Gastrocnemius medialis (tissue), 4 donors: ENCODE results near the gene COL23A1. TPM values are rescaled to one million over a fixed set of nuclear protein-coding genes. Genes with fewer than 3 reads are reported as not detected.

Experiments used
- ATAC-seq, 2 donors: fragments of 150-250 bp; one replicate each; pipeline ENCODE4 v1.9.1; 2016
- DNase-seq, 2 donors: peaks; one replicate each; pipeline ENCODE4 v3.0.0-alpha.2; 2019
- H3K27ac ChIP-seq, 4 donors: fragments of 200-600 bp; sonication (generic); 1 replicate in 1 of 4; 2 replicates in 3 of 4; pipeline ENCODE4 v1.5.1; 2016 to 2018; ENCODE audit warnings: mild to moderate bottlenecking in 2 of 4, moderate library complexity in 1 of 4
- H3K27me3 ChIP-seq, 3 donors: fragments of 200-600 bp; sonication (generic) in 2 of 3; 1 replicate in 1 of 3; 2 replicates in 2 of 3; pipeline versions ENCODE4 v1.5.1 to v1.6.0; 2016 to 2019; ENCODE audit warnings: mild to moderate bottlenecking in 1 of 3, moderate library complexity in 1 of 3
- H3K36me3 ChIP-seq, 2 donors: fragments of 200-600 bp; sonication (generic) in 1 of 2; one replicate each; pipeline ENCODE4 v1.5.1; 2017 to 2018
- H3K4me1 ChIP-seq, 2 donors: fragments of 200-600 bp; sonication (generic) in 1 of 2; one replicate each; pipeline ENCODE4 v1.5.1; 2016 to 2017; ENCODE audit warnings: mild to moderate bottlenecking in 2 of 2
- H3K4me3 ChIP-seq, 4 donors: fragments of 200-600 bp; sonication (generic) in 3 of 4; 1 replicate in 1 of 4; 2 replicates in 3 of 4; pipeline ENCODE4 v1.5.1; 2016 to 2019; ENCODE audit warnings: mild to moderate bottlenecking in 2 of 4
- H3K9me3 ChIP-seq, 3 donors: fragments of 200-600 bp; sonication (generic) in 2 of 3; 1 replicate in 1 of 3; 2 replicates in 2 of 3; pipeline ENCODE4 v1.5.1; 2016 to 2019
- POLR2A ChIP-seq, 2 donors: fragments of 450-650 bp; IDR thresholded peaks; one replicate each; pipeline ENCODE4 v1.6.1; 2017; ENCODE audit warnings: antibody characterized with exemption in 2 of 2, mild to moderate bottlenecking in 2 of 2, moderate library complexity in 2 of 2
- in situ Hi-C, 4 donors: fragments of 200-750 bp; cut with MboI; loops; one replicate each; pipeline versions ENCODE4 v1.15.0 to v1.8.0; 2017; ENCODE audit warnings: low sequenced_read_pairs in 4 of 4
- intact Hi-C: fragments of 100-400 bp; cut with DNase I; formaldehyde crosslinking; loops from one replicate; pipeline ENCODE4 v1.15.1; 2023; ENCODE audit warnings: low total_unique reads
- total RNA-seq, 4 donors: library from RNA; depleted of rRNA; stranded (reverse); fragments of >200 nt; gene quantifications; one replicate each; pipeline versions ENCODE4 v1.1.0 to v1.2.3, GENCODE V29; 2016
- TF ChIP-seq, protein P1 (sequence below), 5 experiments: fragments of 450-650 bp in 3 of 5; fragments of 200-600 bp in 2 of 5; sonication (generic) in 2 of 5; IDR thresholded peaks in 4 of 5; conservative IDR thresholded peaks in 1 of 5; 1 replicate in 4 of 5; 2 replicates in 1 of 5; pipeline ENCODE4 v1.5.1; 2016 to 2019; ENCODE audit warnings: antibody characterized with exemption in 5 of 5, mild to moderate bottlenecking in 3 of 5, moderate library complexity in 3 of 5

Gene COL23A1
- total RNA-seq, 4 donors from 2014 or later = 0.62 to 1.1 (median 0.97) TPM; not detected in 1

DNA sequence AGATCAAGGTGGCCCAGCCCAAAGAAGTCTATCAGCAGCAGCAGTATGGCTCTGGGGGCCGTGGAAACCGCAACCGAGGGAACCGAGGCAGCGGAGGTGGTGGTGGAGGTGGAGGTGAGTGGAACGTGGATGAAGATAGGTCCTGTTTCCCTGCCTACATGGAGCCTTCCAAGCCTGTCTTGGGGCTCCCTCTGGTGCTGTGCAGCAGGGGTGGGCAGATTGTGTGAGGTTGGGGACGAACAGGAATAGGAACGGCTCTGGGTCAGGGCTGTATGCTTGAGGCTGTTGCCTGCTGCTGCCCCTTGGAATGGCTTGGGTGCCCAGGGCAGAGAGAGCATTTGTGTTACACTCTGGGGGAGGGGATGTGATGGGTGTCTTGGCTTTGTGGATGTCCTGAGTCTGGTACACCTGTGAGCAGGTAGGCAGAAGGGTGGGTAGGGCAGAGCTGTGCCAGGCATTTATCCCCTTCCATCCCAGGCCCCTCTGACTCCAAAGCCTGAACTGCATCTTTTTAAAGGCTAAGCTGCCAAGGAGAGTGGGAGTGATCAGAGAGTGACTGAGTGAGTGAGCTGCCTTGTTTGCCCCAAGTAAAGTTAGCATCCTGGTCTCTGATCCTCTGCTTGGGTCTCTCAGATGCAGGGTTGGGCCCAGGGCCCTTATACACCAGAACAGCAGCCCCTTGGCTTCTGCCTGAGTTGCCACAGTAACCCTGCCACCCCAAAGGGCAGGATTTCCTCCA, 380.7 kb downstream of the COL23A1 start:
- H3K4me3 ChIP-seq = no peak overlapping the region
- DNase-seq = peak in 1 of 2 donors; percentile 8
- in situ Hi-C loops = no loop called here
- no peak for ATAC-seq
- H3K4me1 ChIP-seq = peaks cover 36 to 43% of the 10 kb centered on the region in 2 donors
- H3K27me3 ChIP-seq = no peaks in the 10 kb centered on the region
- H3K9me3 ChIP-seq = no peaks in the 10 kb centered on the region
- no peak overlapping the region for H3K27ac ChIP-seq
- intact Hi-C loops = loop anchor here (5.0 kb wide), 1 partner anchor 87 kb away; no protein-coding TSS in a partner anchor
- TF ChIP-seq, protein P1, sequence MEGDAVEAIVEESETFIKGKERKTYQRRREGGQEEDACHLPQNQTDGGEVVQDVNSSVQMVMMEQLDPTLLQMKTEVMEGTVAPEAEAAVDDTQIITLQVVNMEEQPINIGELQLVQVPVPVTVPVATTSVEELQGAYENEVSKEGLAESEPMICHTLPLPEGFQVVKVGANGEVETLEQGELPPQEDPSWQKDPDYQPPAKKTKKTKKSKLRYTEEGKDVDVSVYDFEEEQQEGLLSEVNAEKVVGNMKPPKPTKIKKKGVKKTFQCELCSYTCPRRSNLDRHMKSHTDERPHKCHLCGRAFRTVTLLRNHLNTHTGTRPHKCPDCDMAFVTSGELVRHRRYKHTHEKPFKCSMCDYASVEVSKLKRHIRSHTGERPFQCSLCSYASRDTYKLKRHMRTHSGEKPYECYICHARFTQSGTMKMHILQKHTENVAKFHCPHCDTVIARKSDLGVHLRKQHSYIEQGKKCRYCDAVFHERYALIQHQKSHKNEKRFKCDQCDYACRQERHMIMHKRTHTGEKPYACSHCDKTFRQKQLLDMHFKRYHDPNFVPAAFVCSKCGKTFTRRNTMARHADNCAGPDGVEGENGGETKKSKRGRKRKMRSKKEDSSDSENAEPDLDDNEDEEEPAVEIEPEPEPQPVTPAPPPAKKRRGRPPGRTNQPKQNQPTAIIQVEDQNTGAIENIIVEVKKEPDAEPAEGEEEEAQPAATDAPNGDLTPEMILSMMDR (IDR thresholded peaks at IDR 0.05 in 4 of 5, conservative IDR thresholded peaks at IDR 0.05 in 1 of 5) = no peak
- TF ChIP-seq POLR2A (IDR thresholded peaks at IDR 0.05) = no peak
- H3K36me3 ChIP-seq = peaks cover 5 to 81% of the 10 kb centered on the region in 2 donors

DNA sequence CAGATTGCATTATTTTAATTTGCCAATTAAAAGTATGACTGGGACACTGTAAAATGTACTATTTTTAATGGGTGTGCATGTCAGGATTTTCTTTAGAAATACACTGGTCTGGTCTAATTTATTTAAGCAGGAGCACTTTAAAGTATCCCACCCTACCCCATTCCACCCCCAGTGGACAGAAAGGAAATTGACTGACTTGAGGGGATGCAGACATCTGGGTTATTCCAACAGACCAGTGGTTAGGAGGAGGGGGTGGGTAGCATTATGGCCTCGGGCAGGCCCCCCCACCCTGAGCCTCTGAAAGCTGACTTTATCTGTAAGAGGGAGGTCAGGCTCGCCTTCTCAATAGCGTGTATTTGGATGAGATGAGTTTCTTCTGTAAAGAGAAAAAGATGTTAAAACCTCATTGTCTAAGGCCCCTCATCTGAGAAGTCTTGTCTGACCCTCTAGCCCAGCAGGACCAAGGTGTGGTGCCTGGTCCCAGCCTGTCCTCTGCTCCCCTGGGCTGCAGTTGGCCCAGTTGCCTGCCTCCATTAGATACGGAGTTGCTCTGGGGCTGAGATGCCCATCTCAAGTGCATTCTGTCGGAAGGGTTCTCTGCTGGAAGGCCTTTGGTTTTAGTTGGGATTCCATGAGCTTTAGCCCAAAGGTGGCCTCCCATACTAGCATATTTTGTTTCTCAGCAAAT, 381.5 kb downstream of the COL23A1 start:
- Histone ChIP-seq H3K27me3 (no peaks in the 10 kb centered on the region), H3K9me3 (no peaks in the 10 kb centered on the region), H3K4me3 (no peak overlapping the region), H3K4me1 (peaks cover 36 to 37% of the 10 kb centered on the region in 2 donors), H3K36me3 (peaks cover 5 to 72% of the 10 kb centered on the region in 2 donors), H3K27ac (peak overlapping the region in 2 of 4 donors; percentile 87 to 92)
- intact Hi-C loops = loop anchor here (5.0 kb wide), 1 partner anchor 86 kb away; no protein-coding TSS in a partner anchor
- TF ChIP-seq, protein P1 (IDR thresholded peaks at IDR 0.05 in 4 of 5, conservative IDR thresholded peaks at IDR 0.05 in 1 of 5) = no peak
- no peak for TF ChIP-seq POLR2A (IDR thresholded peaks at IDR 0.05)
- in situ Hi-C loops = no loop called here
- DNase-seq (peak in 1 of 2 donors; percentile 8), ATAC-seq (no peak)

DNA sequence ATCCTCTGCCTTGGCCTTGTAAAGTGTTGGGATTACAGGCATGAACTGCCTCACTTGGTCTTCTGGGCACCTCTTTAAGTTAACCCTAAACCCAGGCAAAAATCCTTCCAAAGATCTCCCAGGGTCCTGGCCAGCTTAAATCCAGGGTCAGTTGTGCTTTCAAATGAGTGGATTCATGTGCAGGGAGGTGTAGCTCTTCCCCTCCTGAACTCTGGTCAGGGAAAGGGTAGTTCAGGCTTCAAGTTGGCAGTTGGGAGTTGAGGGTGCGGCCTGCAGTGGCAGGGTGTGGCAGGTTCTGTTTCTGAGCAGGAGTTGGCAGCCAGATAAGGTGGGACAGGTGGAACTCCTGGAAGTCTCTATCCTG, 382.3 kb downstream of the COL23A1 start:
- H3K27me3 ChIP-seq = no peaks in the 10 kb centered on the region
- peak in 1 of 2 donors; percentile 53 for DNase-seq
- no peak overlapping the region for H3K4me3 ChIP-seq
- peaks cover 30 to 32% of the 10 kb centered on the region in 2 donors for H3K4me1 ChIP-seq
- H3K9me3 ChIP-seq = no peaks in the 10 kb centered on the region
- H3K36me3 ChIP-seq = peaks cover 5 to 65% of the 10 kb centered on the region in 2 donors
- intact Hi-C loops = loop anchor here (5.0 kb wide), 1 partner anchor 86 kb away; no protein-coding TSS in a partner anchor
- no peak for ATAC-seq
- in situ Hi-C loops = no loop called here
- no peak for TF ChIP-seq POLR2A (IDR thresholded peaks at IDR 0.05)
- TF ChIP-seq, protein P1 (IDR thresholded peaks at IDR 0.05 in 4 of 5, conservative IDR thresholded peaks at IDR 0.05 in 1 of 5) = no peak
- H3K27ac ChIP-seq = peak overlapping the region; percentile 82 to 92 (median 88)

DNA sequence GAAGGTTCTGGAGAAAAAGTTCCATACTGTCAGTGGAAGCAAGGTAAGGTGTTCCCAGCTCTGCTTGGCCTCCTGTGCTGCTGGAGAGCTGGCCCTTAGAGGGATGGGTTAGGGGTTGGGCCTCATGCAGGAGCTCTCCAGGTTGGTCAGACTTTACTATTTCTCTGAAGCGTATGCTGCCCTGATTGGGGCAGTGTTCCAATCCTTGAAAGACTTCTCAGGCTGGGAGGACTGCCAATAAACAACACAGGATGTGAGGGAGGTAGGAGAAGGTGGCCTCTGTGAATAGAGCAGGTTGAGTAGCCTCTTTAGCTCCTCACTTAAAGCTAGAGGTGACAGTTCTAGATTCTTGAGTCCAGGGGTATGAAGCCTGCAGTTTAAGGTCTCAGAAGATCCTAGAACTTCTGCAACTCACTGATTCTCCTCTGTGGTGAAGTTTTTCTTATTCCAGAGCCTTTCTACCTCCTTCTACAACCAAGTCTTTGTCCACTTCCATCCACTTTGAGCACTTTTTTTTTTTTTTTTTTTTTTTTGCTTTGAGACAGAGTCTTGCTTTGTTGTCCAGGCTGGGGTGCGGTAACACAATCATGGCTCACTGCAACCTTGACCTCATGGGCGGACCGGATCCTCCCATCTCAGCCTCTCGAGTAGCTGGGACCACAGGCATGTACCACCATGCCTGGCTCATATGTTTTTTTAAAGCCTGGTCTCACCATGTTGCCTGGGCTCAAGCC, 382.8 kb downstream of the COL23A1 start:
- Histone ChIP-seq H3K36me3 (peaks cover 5 to 59% of the 10 kb centered on the region in 2 donors), H3K9me3 (no peaks in the 10 kb centered on the region), H3K4me1 (peaks cover 26 to 32% of the 10 kb centered on the region in 2 donors), H3K4me3 (peak overlapping the region in 1 of 4 donors; percentile 66), H3K27me3 (no peaks in the 10 kb centered on the region), H3K27ac (peak overlapping the region; percentile 82 to 92 (median 88))
- ATAC-seq = peak; percentile 5 to 15
- peak in 1 of 2 donors; percentile 64 for DNase-seq
- TF ChIP-seq POLR2A (IDR thresholded peaks at IDR 0.05) = no peak
- TF ChIP-seq, protein P1 (IDR thresholded peaks at IDR 0.05 in 4 of 5, conservative IDR thresholded peaks at IDR 0.05 in 1 of 5) = no peak
- in situ Hi-C loops (no loop called here), intact Hi-C loops (loop anchor here (5.0 kb wide), 1 partner anchor 85 kb away; no protein-coding TSS in a partner anchor)
